ENCODE results near the gene PMPCA. TPM values are rescaled to one million over a fixed set of nuclear protein-coding genes. Genes with fewer than 3 reads are reported as not detected.

The PMPCA gene
- total RNA-seq, 1 experiment from 2014 or later: 116 TPM

GRCh38 chr9:136395345-136396218, 14.9 kb upstream of the PMPCA start:
- POLR2A ChIA-PET: no interaction called here
- intact Hi-C loops (cut with micrococcal nuclease): no loop called here

More at GRCh38 chr9:136395345-136396218, 14.9 kb upstream of the PMPCA start:
- CTCF ChIA-PET: no interaction called here
- Histone ChIP-seq H3K4me1 (ENCODE audit: control insufficient read depth in 1 of 2, insufficient read depth in 2 of 2, low read length in 2 of 2) (peaks cover 7 to 14% of the 10 kb centered on the region in 2 experiments), H3K9ac (ENCODE audit: low read length) (no peak overlapping the region), H4K20me1 (ENCODE audit: insufficient read depth) (no peaks in the 10 kb centered on the region), H3K9me2 (ENCODE audit: insufficient read depth) (no peaks in the 10 kb centered on the region), H3K79me2 (ENCODE audit: insufficient read depth, low read length) (peaks cover 60% of the 10 kb centered on the region), H3K27ac (ENCODE audit: low read depth, low read length) (no peak overlapping the region), H3K9me3 (ENCODE audit: control insufficient read depth in 1 of 2, insufficient read depth in 1 of 2, low read depth in 1 of 2, low read length in 2 of 2) (no peaks in the 10 kb centered on the region), H3K27me3 (ENCODE audit: insufficient read depth, low read length) (no peaks in the 10 kb centered on the region), H3K36me3 (ENCODE audit: control insufficient read depth in 1 of 2, insufficient read depth in 2 of 2, low read length in 2 of 2) (peaks cover 44 to 61% of the 10 kb centered on the region in 2 experiments), H2AFZ (ENCODE audit: low read depth, low read length, poor library complexity, severe bottlenecking) (no peak overlapping the region), H3K4me3 (replicated peaks in 1 of 2; ENCODE audit: low read depth in 1 of 2, low read length in 2 of 2) (no peak overlapping the region), H3K4me2 (ENCODE audit: low read length) (no peak overlapping the region)
- ATAC-seq: no peak
- BruUV-seq (replicated peaks): no TSS peak
- TF ChIP-seq ZNF274 (IDR thresholded peaks at IDR 0.05; ENCODE audit: low read depth, low read length): no peak
- TF ChIP-seq SRF (IDR thresholded peaks at IDR 0.05; ENCODE audit: low read depth): no peak
- TF ChIP-seq EZH2phosphoT487 (IDR thresholded peaks at IDR 0.05; ENCODE audit: borderline replicate concordance): no peak
- no peak for TF ChIP-seq EZH2 (IDR thresholded peaks at IDR 0.05)
- TF ChIP-seq, protein P1, sequence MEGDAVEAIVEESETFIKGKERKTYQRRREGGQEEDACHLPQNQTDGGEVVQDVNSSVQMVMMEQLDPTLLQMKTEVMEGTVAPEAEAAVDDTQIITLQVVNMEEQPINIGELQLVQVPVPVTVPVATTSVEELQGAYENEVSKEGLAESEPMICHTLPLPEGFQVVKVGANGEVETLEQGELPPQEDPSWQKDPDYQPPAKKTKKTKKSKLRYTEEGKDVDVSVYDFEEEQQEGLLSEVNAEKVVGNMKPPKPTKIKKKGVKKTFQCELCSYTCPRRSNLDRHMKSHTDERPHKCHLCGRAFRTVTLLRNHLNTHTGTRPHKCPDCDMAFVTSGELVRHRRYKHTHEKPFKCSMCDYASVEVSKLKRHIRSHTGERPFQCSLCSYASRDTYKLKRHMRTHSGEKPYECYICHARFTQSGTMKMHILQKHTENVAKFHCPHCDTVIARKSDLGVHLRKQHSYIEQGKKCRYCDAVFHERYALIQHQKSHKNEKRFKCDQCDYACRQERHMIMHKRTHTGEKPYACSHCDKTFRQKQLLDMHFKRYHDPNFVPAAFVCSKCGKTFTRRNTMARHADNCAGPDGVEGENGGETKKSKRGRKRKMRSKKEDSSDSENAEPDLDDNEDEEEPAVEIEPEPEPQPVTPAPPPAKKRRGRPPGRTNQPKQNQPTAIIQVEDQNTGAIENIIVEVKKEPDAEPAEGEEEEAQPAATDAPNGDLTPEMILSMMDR (IDR thresholded peaks at IDR 0.05 in 2 of 3, conservative IDR thresholded peaks at IDR 0.05 in 1 of 3; ENCODE audit: borderline replicate concordance in 1 of 3, insufficient read depth in 1 of 3, low read depth in 2 of 3, low read length in 2 of 3): no peak
- TF ChIP-seq SIN3A (IDR thresholded peaks at IDR 0.05; ENCODE audit: low read depth): no peak
- no peak for TF ChIP-seq MAX (IDR thresholded peaks at IDR 0.05)
- TF ChIP-seq JUND (IDR thresholded peaks at IDR 0.05): no peak
- TF ChIP-seq ZFX (IDR thresholded peaks at IDR 0.05): no peak
- no peak for TF ChIP-seq POLR2A (IDR thresholded peaks at IDR 0.05; ENCODE audit: borderline replicate concordance, extremely low read depth, insufficient read depth, insufficient read length)
- RAD21 ChIA-PET (ENCODE audit: low non-redundant PET in 1 of 2, low total read pairs in 2 of 2, uncharacterized antibody in 2 of 2, unreplicated experiment in 2 of 2): no interaction called here
- no peak for DNase-seq (ENCODE audit: low read depth, low spot score)
